Hematopoietic multipotent progenitor cell treated with erythropoietin and hydrocortisone succinate and interleukin-3 and kit ligand, for 15 days (in vitro differentiated cells): Measurements from ENCODE around the gene DCBLD2.
"Not testable (repeated sequence)": the region's sequence is repeated elsewhere in the genome, so short reads cannot be mapped to it uniquely, and the experiment has no call there.

Experiments
- DNase-seq: peaks from one replicate; pipeline ENCODE4 v3.0.0-alpha.2; 2015; ENCODE audit warnings: low spot score

The DCBLD2 gene

GRCh38 chr3:98892263-98892662, 9.2 kb downstream of the DCBLD2 start:
- DNase-seq, result no peak

DNA sequence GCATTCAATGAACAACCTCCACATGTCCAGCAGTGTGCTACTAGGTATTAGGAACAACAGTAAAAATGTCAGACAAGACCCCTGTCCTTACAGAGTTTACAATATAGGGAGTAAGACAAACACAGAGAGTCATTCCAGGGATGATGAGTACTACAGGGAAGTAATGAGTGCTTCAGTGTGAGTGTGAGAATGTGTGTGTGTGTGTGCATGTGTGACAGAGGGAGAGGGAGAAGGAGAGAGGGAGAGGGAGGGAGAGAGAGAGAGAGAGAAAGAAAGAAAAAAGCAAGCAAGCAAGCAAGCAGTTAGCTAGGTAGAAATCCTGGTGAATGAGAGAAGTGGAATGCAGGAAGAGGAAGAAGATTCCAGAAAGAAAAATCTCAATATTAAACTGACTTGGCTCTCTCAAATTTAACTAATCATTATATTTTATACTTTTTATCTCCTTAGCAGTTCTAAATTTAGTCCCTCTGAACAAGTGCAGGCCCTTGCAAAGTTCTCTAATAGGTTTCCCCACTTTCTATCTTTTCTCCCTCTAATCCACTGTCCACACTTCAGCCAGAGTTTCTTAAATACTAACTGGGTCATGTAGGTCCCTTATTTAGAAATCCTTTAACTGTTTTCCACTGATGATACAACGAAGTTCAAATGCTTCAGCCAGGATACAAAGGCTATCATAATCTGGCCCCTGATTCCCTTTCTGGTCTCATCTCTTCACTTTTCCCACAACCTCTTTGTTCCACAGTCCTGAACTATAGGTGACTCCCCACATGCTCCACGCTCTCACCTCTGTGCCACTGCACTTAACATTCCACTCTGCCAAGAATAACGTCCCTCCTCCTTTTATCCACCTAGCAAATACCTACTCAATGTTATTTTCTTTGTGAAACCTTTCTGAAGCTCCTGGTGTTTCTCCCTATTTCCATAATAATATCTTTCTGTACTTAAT, 10.3 kb downstream of the DCBLD2 start:
- no peak for DNase-seq

DNA sequence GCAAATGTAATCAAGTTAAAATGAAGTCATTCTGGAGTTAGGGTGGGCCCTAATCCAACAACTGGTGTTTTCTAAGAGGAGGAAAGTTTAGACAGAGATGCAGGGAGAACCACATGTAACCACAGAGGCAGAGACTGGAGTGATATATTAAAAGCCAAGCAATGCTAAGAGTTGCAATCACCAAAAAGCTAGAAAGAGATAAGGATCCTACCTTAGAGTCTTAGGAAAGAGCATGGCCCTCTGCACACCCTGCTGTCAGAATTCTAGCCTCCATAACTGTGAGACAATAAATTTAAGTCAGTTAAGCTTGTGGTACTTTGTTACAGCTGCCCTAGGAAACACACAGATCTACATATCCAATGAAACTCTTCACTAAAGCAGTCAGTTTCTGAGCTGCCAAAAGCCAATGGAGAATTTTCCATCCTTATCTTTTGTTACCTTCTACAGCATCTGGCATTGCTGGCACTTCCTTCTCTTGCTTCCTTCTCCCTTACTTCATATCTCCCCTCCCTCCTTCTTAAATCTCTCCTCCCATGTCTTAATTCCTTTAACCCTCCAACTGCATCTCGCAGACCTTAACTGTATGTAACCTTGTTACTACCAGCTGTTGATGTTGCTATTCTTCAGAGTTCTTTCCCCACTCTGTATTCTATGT, 11.2 kb downstream of the DCBLD2 start:
- DNase-seq, result no peak

DNA sequence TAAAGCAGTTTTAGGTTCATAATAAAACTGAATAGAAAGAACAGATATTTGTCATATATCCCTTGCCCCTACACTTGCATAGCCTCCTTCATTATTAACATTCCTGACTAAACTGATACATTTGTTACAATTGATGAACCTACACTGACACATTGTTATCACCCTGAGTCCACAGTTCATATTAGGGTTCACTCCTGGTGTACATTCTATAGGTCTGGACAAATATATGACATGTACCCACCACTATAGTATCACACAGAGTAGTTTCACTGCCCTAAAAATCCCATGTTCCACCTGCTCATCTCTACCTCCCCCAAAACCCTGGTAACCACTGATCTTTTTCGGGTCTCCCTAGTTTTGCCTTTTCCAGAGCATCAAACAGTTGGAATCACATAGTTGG, 13.8 kb downstream of the DCBLD2 start:
- DNase-seq, result no peak

- no peak for DNase-seq
Observed at GRCh38 chr3:98886525-98886924, 15.0 kb downstream of the DCBLD2 start.

- no peak for DNase-seq
Observed at GRCh38 chr3:98885851-98886250, 15.6 kb downstream of the DCBLD2 start.

- no peak for DNase-seq
Observed at GRCh38 chr3:98884675-98885371, 16.7 kb downstream of the DCBLD2 start.

DNA sequence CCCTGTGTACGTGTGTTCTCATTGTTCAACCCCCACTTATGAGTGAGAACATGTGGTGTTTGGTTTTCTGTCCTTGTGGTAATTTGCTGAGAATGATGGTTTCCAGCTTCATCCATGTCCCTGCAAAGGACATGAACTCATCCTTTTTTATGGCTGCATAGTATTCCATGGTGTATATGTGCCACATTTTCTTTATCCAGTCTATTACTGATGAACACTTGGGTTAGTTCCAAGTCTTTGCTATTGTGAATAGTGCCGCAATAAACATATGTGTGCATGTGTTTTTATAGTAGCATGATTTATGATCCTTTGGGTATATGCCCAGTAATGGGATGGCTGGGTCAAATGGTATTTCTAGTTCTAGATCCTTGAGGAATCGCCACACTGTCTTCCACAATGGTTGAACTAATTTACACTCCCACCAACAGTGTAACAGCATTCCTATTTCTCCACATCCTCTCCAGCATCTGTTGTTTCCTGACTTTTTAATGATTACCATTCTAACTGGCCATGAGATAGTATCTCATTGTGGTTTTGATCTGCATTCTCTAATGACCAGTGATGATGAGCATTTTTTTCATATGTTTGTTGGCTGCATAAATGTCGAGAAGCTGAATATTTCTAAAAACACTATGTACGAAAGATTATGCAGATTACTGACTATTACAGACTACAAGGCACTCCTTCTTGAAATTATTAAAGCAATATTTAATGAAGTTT, 18.7 kb downstream of the DCBLD2 start:
- not testable (repeated sequence) for DNase-seq

- no peak for DNase-seq
Observed at GRCh38 chr3:98877132-98877531, 24.4 kb downstream of the DCBLD2 start.

DNA sequence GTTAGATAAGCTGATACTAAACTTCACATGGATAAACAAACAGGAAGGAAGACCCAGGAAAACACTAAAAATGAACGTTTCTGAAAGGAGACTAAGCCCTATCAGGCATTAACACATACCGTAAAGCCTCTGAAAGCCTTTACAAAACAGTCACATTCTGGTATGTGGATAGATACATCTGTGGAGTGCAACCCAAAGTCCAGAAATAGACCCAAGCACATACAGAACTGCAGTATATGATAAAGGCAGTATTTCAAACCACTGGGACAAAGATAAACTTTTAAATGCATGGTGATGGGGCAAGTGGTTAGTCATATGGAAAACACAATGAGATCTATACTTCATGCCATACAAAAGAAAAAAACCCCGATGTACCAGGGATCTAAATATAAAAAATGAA, 26.0 kb downstream of the DCBLD2 start:
- DNase-seq, result no peak

- DNase-seq, result no peak
Observed at GRCh38 chr3:98874602-98875249, 26.8 kb downstream of the DCBLD2 start.

DNA sequence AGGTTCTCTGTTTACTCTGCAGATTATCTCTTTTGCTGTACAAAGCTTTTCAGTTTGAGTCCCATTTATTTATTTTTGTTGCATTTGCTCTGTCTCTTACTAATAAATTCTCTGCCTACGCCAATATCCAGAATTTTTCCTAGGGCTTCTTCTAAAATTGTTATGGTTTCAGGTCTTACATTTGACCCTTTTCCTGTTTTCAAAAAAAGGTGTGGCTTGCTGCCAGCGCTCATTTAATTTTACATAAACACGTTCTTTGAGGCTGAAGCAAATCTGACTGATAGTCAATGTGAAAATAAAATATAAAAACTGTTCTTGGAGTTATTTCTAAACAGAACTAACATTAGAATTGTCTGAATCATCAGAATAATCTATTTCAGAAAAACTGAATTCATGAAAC, 32.1 kb downstream of the DCBLD2 start:
- DNase-seq, result no peak

GRCh38 chr3:98857971-98858370, 43.5 kb downstream of the DCBLD2 start:
- DNase-seq, result not testable (repeated sequence)

GRCh38 chr3:98857258-98857657, 44.2 kb downstream of the DCBLD2 start:
- DNase-seq, result not testable (repeated sequence)

DNA sequence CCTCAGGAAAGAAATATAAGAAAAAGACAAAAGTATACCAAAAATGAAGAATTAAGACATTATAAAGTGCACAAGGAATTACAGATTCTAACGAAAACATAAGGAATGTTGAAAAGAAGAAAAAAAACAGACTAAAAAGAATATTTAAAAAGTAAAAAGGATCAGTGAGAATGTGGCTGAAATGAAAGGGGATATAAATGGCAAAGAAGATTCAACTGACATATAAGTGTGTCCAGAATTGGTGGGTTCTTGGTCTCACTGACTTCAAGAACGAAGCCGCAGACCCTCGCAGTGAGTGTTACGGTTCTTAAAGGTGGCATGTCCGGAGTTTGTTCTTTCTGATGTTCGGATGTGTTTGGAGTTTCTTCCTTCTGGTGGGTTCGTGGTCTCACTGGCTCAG, 44.8 kb downstream of the DCBLD2 start:
- no peak for DNase-seq

DNA sequence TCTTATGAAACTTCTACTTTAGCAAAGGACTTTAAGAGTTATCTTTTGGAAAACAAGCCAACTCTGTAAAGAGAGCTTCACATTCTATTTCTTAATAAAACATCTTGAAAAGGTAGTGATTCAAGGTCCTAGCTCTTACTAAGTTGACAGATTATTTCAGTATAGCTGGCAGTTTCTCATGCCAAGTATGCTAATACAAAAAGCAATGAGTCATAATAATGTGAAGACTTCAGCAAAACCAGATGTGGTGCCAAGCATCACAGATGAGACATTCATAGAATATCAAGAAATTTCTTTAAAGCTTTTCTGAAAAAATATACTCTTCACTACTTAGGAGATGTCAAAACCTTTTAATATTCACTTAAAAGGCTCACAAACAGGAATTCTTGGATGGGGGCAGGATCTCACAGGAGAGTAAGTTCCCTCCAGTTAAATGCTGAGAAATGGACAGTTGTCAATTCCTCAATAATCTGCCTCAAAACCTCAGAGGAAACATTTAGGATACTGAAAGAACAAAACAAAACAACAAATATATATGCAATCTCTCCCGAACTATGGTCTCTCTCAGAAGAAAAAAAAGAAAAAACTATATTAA, 45.6 kb downstream of the DCBLD2 start:
- no peak for DNase-seq

DNA sequence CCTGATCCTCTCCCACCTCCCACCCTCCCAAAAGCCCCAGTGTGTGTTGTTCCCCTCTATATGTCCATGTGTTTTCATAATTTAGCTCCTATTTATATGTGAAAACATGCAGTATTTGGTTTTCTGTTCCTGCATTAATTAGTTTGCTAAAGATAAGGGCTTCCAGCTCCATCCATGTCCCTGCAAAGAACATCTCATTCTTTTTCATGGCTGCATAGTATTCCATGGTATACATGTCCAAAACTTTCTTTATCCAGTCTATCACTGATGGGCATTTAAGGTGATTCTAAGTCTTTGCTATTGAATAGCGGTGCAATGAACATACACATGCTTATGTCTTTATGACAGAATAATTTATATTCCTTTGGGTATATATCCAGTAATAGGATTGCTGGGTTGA, 53.4 kb downstream of the DCBLD2 start:
- no peak for DNase-seq

GRCh38 chr3:98846101-98846500, 55.4 kb downstream of the DCBLD2 start:
- DNase-seq, result no peak

- no peak for DNase-seq
Observed at GRCh38 chr3:98843266-98843959, 58.1 kb downstream of the DCBLD2 start.

DNA sequence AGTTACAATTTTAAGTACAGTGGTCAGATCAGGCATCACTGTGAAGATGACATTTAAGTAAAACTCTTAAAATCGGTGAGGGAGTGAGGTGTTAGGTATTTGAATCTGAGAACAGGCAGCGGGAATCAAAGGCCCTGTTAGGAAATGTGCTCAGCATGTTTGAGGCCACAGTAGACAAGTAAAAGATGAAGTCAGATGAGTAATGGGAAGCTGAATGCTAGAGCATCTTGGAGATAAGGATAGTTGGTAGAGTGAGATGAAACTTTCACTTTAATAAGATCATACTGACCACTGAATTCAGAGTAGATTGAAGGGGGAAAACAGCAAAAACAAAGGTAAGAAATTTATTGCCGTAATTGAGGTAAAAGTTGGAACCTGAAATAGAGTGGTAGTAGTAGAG, 61.6 kb downstream of the DCBLD2 start:
- no peak for DNase-seq

- DNase-seq, result not testable (repeated sequence)
Observed at GRCh38 chr3:98831060-98831459, 70.4 kb downstream of the DCBLD2 start.
